Hippocampal formation (tissue), 2 donors: ENCODE results near the gene INSYN2B.

ENCODE experiments used
- DNase-seq, 2 donors: peaks; one replicate each; lab custom pipeline; 2025; lab: John Stamatoyannopoulos, UW

INSYN2B gene

DNA sequence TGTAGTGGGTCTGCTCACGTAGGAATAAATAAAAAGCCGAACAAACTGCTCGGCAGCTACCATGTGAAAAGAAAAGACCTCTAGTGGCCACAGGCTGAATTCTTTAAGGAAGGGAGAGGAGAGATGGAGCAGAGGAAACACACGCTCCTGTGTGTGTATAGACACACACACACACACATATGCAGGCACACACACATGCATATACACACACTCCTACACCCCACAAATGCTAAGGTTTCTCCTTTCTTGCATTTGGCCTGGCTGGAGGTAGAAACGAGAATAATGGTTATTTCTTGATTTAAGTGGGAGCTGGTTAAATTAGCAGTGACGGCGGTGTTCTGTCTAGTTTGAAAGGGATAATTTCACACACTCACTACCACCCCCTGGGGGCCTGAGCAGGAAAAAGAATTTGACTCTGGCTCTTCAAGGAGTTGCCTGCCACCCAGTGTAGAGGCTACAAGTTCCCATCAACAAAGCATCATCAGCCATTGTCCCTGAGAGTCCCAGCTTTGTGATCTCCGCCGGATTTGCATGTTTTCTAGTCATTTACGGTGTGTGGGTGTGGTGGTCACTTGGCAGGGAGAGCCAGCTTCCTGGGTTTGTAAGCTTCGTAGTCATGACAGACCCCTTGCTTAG is at the start of gene INSYN2B:
TSS of gene INSYN2B (minus strand) at position 78 of the 636 bp plus-strand sequence. CDS start 96,597 bp downstream, outside the sequence.
- DNase-seq = peak; percentile 82 to 94

DNA sequence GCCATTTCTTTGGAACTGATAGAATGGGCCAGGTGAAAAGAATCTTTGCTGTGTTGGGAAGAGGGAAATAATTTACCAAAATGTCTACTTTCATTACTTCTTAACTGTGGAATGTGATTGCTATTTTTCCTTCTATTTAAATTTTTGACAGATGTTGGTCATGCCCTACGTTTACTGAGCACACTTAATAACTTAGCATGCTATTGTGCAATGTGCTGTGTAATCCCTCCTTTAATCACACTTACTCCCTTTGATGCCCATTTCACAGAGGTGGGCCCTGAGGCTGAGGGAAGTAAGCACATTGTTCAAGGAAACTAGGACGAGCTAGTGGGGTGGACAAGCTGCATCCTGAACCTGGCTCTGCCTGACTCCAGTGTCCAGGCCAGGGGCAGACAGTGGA is 47.8 kb upstream of the INSYN2B start:
- no peak for DNase-seq

DNA sequence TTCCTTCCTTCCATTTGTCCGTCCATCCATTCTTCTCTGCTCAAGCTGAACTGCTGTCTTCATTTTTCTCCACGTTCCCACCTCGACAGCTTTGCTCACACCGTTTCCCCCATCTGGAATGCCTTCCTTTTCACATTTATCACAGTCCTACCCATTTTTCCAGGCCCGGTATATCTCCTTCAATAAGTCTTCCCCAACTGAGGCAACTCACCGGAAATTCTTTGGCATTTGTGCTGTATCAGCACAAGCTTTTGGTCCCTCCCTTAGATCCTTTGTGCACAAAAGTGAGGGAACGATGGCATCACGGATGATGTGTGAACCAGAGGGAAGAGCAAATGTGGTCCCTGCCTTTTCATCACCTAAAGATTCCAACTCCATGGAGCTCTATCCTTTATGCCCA is 45.6 kb upstream of the INSYN2B start:
- no peak for DNase-seq

GRCh38 chr5:170021506-170021905 is 41.2 kb upstream of the INSYN2B start:
- no peak for DNase-seq

- no peak for DNase-seq
Measured at GRCh38 chr5:170020423-170020822, 40.1 kb upstream of the INSYN2B start.

GRCh38 chr5:170012622-170013021 is 32.3 kb upstream of the INSYN2B start:
- DNase-seq = no peak

- DNase-seq = no peak
Measured at GRCh38 chr5:170011751-170012150, 31.5 kb upstream of the INSYN2B start.

GRCh38 chr5:170010595-170010994 is 30.3 kb upstream of the INSYN2B start:
- DNase-seq = no peak

- DNase-seq = no peak
Measured at GRCh38 chr5:170008376-170008775, 28.1 kb upstream of the INSYN2B start.

- no peak for DNase-seq
Measured at GRCh38 chr5:170006021-170006420, 25.7 kb upstream of the INSYN2B start.

DNA sequence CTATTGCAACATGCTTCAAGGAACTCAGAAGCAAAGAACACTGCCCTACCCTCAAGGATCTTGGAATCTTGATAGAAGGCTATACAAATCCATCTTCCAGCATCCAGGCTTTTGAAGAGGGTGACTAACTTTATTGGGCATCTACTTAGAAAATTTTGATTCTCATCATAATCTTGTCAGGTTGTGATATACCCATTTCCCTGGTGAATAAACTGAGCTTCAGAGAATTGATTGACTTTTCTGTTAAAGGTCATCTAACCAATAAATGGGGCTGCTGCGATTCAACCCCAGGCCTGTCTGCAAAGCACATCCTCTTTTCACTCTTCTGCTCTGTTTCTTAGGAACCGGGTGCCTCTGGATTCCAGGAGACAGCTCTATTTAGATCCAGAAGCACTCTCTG is 19.9 kb upstream of the INSYN2B start:
- DNase-seq = no peak

DNA sequence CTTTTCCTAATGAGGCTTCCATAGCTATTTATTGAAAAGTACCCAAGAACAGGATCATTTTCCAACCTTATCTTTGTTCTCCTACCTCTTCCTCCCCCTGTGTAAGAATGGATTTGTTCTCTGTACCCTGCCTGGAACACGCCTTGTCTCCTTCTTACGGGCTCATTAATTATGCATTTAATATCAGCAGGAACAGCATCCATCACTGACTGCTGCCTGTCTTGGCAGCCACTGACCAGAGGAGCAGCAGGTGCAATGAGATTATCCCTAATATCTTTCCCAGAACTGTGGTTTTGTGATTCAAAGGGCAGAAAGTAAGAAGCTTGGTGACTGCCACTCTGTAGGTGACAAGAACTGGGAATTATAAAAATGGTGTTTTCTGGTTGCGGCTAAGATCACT is 19.3 kb upstream of the INSYN2B start:
- DNase-seq = no peak

- DNase-seq = no peak
Measured at GRCh38 chr5:169997798-169998197, 17.5 kb upstream of the INSYN2B start.

- DNase-seq = no peak
Measured at GRCh38 chr5:169993485-169993790, 13.1 kb upstream of the INSYN2B start.

GRCh38 chr5:169992789-169993484 is 12.6 kb upstream of the INSYN2B start:
- no peak for DNase-seq

- DNase-seq = peak in 1 of 2 donors; percentile 39
Measured at GRCh38 chr5:169991115-169991869, 11.0 kb upstream of the INSYN2B start.

GRCh38 chr5:169989365-169989764 is 9.1 kb upstream of the INSYN2B start:
- no peak for DNase-seq

DNA sequence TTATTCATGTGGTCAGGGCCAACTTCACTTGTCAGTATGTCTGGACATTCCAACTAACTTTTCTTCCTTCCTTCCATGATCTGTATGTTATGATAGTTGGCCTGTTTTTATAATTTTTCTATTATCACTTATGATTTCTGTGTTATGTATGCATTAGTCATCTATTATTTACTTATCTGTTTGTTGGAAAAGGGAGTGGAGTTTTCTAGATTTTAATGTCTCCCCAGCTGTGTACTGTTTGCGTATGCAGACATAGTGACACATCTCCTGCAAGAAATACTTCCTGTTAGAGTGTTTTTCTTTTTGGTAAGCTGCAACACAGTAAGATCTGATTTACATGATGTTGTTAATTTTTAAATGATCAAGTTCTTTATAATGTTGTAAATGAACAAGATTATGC is 8.7 kb upstream of the INSYN2B start:
- no peak for DNase-seq

GRCh38 chr5:169988206-169988605 is 7.9 kb upstream of the INSYN2B start:
- DNase-seq = no peak

- peak; percentile 23 to 34 for DNase-seq
Measured at GRCh38 chr5:169979871-169980270, 424 bp downstream of the INSYN2B start.

DNA sequence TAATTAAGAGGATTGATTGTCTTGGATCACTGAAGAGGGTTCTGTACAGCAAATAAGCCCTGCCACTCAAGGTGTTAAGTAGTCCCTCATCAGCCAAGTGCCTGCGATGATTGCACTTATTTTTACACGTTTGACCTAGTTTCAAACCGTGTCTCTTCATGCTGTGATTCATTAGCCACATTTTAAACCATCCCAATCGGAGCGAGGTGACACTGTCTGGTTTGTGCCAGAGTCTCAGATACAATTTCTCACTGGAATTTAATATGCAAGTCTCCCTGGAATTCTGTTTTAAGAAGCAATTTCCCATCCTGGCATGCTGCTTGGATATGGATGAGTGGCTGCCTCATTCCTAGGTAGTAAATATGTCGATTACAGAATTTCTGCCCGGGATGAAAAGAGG is 1.6 kb downstream of the INSYN2B start:
- peak in 1 of 2 donors; percentile 10 for DNase-seq

DNA sequence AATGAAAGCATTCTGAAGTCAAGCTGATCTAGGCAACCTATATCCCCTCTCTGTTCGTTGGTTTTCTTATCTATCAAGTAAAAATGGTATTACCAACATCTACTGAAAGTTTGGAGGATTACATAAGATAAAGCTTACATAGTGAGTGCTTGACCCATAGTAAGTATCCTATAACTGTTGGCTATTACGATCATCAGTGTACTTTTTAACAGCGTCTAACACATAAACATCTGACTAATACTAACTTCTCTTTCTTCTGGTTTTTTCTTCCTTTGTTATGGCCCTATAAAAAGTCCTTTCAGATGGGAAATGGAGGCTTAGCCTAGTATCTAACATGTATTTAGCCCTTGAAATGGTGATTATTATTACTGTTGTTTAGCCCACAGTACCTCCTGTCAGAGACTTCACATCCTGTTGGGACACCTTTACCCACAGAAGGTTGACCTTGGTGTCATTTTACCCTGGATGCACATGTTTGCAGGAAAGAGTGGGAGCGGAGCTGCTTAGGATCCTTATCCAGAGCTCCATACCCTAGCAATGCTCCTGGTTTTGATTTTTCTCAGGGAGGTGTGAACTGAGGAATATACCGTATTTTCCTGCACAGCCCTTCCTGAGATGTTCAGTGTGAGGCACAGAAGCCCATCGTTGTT is 6.0 kb downstream of the INSYN2B start:
- no peak for DNase-seq

DNA sequence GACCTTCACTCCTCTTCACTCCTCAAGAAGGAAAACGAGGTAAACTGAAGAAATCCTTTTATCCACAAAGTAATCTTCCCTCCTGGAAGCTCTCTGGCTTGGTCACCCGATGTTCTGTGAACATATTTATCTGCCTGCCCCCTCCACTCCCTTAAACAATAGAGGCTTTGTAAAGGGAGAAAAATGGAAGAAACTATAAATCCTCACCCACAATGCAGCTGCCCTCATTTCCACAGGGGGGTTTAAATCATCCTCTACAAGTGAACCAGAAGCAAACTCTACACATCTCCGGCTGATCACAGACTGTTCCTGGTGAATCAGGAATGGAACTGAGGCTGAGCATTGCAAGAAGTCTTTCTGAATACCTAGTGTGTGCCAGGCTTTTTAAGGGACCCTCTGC is 7.2 kb downstream of the INSYN2B start:
- DNase-seq = no peak
